PFSK-1 (cell line): ENCODE data around the gene MAN2A2.

ENCODE experiments used
- FOXP2 ChIP-seq: optimal IDR thresholded peaks from 2 replicates; pipeline ENCODE3; 2011; ENCODE audit warnings: borderline replicate concordance, control low read depth, inconsistent platforms; ENCODE audit not compliant: insufficient read depth; ENCODE audit errors: extremely low read length, extremely low read depth
- POLR2AphosphoS5 ChIP-seq: IDR thresholded peaks from 2 replicates; pipeline ENCODE4 v1.6.1; 2012; ENCODE audit warnings: low read depth, mild to moderate bottlenecking, control low read depth, low read length, moderate library complexity
- SIN3A ChIP-seq: IDR thresholded peaks from 2 replicates; pipeline ENCODE4 v1.6.1; 2012; ENCODE audit warnings: mild to moderate bottlenecking, low read length, moderate library complexity, borderline replicate concordance; ENCODE audit not compliant: insufficient read depth
- TAF1 ChIP-seq: IDR thresholded peaks from 2 replicates; pipeline ENCODE4 v1.6.1; 2012; ENCODE audit warnings: low read length, control low read depth, borderline replicate concordance; ENCODE audit not compliant: insufficient read depth
- TF ChIP-seq, protein P1 (sequence below), 2 experiments: IDR thresholded peaks; 2 replicates each; pipeline versions ENCODE4 v1.6.1 to v1.8.0; 2011 to 2012; ENCODE audit warnings: low read depth in 2 of 2, low read length in 2 of 2, control low read depth in 1 of 2, inconsistent platforms in 1 of 2, mild to moderate bottlenecking in 1 of 2, moderate library complexity in 1 of 2; ENCODE audit not compliant: insufficient read depth in 1 of 2

The MAN2A2 gene

DNA sequence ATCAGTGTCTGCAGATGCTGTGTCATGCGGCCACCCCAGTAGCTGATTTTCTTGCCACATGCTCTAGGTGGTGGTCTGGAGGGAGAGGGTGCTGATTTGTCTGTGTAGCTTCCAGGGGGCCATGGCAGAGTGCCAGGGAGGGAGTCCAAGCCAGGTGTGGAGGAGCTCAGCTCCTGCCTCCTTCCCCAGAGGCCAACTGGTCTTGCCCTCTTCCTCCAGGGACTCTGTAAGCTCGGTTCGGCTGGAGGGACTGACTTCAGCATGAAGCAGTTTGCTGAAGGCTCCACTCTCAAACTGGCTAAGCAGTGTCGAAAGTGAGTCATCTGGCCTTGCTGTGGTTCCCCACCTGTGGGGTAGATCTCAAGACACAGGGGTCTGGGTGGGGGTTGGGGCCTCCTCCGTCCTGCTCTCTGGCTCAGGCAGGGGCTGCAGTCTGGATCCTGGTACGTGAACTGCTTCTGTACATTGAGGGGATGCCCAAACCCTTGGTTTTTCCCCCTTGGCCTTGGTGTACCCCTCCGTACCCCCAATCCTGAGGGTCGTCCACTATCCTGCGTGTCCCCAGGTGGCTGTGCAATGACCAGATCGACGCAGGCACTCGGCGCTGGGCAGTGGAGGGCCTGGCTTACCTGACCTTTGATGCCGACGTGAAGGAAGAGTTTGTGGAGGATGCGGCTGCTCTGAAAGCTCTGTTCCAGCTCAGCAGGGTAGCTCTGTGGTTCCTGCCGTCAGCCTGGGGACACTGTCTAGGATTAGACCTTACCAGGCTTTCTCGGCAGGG lies 44.7 kb downstream of the MAN2A2 start:
- TF ChIP-seq FOXP2 (no peak), SIN3A (no peak), POLR2AphosphoS5 (no peak), TAF1 (no peak)
- TF ChIP-seq, protein P1, sequence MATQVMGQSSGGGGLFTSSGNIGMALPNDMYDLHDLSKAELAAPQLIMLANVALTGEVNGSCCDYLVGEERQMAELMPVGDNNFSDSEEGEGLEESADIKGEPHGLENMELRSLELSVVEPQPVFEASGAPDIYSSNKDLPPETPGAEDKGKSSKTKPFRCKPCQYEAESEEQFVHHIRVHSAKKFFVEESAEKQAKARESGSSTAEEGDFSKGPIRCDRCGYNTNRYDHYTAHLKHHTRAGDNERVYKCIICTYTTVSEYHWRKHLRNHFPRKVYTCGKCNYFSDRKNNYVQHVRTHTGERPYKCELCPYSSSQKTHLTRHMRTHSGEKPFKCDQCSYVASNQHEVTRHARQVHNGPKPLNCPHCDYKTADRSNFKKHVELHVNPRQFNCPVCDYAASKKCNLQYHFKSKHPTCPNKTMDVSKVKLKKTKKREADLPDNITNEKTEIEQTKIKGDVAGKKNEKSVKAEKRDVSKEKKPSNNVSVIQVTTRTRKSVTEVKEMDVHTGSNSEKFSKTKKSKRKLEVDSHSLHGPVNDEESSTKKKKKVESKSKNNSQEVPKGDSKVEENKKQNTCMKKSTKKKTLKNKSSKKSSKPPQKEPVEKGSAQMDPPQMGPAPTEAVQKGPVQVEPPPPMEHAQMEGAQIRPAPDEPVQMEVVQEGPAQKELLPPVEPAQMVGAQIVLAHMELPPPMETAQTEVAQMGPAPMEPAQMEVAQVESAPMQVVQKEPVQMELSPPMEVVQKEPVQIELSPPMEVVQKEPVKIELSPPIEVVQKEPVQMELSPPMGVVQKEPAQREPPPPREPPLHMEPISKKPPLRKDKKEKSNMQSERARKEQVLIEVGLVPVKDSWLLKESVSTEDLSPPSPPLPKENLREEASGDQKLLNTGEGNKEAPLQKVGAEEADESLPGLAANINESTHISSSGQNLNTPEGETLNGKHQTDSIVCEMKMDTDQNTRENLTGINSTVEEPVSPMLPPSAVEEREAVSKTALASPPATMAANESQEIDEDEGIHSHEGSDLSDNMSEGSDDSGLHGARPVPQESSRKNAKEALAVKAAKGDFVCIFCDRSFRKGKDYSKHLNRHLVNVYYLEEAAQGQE (IDR thresholded peaks at IDR 0.05; ENCODE audit: insufficient read depth in 1 of 2, low read depth in 2 of 2, low read length in 2 of 2) = no peak

DNA sequence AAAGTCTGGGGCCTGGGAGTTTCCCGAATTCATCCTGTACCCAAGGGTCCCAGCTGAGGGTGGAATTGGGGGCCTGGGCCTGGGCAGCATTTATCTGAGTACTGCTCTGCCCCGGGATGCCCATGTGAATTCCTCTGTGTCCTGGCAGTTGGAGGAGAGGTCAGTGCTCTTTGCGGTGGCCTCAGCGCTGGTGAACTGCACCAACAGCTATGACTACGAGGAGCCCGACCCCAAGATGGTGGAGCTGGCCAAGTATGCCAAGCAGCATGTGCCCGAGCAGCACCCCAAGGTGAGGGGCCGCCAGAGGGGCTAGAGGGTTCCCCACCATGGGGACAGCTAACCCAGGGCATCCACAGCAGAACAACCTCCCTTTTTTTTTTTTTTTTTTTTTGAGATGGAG lies 45.4 kb downstream of the MAN2A2 start:
- TF ChIP-seq TAF1 (no peak), SIN3A (no peak)

DNA sequence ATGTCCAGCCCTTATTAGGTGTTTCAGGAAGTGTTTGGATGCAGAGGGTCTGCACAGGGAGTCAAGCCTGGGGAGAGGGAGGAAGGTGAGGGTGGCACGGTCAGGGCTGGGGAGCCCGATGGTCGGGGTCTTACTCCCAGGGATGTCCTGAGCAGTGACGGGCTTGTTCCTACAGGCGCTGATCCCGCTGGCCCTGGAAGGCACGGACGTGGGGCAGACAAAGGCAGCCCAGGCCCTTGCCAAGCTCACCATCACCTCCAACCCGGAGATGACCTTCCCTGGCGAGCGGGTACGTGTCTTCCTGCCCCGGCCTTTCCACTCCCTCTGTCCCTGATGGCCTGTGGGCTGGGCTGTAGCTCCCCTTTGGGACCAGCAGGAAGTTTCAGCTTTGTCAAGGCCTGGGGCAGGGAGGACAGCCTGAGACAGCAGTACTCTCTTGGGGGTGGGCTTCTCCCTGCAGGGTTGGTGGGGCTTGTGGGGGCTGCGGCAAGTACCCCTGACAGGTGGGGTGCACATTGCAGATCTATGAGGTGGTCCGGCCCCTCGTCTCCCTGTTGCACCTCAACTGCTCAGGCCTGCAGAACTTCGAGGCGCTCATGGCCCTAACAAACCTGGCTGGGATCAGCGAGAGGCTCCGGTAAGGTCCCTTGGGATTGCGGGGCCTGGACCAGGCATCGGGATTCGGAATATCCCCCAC lies 47.0 kb downstream of the MAN2A2 start:
- no peak for TF ChIP-seq TAF1
- TF ChIP-seq, protein P1 (IDR thresholded peaks at IDR 0.05; ENCODE audit: insufficient read depth in 1 of 2, low read depth in 2 of 2, low read length in 2 of 2) = no peak
- no peak for TF ChIP-seq SIN3A
- TF ChIP-seq POLR2AphosphoS5 = no peak
- no peak for TF ChIP-seq FOXP2

DNA sequence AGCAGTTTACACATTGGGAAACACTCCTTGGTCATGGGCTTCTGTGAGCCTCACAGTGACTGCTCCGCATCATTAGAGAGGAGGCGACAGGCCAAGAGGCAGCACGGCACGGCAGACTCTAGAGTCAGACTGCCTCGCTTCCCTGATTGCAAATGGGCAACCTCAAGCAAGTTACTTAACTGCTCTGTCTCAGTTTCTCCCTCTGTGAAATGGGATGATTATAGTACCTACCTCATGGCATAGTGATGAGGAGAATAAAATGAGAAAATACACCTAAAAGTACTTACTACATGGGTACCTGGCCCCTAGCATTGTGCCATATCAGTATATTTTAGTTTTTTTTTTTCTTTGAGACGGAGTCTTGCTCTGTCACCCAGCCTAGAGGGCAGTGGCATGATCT lies 47.6 kb downstream of the MAN2A2 start:
- TF ChIP-seq, protein P1 (IDR thresholded peaks at IDR 0.05; ENCODE audit: insufficient read depth in 1 of 2, low read depth in 2 of 2, low read length in 2 of 2) = no peak
- no peak for TF ChIP-seq TAF1
- no peak for TF ChIP-seq SIN3A
- TF ChIP-seq POLR2AphosphoS5 = no peak
- no peak for TF ChIP-seq FOXP2

DNA sequence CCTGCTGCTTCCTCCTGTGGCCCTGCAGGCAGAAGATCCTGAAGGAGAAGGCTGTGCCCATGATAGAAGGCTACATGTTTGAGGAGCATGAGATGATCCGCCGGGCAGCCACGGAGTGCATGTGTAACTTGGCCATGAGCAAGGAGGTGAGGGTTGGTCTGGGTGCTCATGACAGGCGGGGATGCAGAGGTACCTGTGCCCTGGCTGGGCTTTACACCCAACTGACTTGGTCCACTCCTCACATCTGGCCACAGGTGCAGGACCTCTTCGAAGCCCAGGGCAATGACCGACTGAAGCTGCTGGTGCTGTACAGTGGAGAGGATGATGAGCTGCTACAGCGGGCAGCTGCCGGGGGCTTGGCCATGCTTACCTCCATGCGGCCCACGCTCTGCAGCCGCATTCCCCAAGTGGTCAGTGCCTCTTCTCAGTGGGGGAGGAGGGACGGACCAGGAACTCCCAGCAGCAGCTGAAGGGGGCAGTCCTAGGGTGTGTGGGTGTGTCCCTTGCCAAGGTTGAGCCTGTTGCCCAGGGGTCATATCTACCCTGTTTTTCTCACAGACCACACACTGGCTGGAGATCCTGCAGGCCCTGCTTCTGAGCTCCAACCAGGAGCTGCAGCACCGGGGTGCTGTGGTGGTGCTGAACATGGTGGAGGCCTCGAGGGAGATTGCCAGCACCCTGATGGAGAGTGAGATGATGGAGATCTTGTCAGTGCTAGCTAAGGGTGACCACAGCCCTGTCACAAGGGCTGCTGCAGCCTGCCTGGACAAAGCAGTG lies 50.0 kb downstream of the MAN2A2 start:
- TF ChIP-seq, protein P1 (IDR thresholded peaks at IDR 0.05; ENCODE audit: insufficient read depth in 1 of 2, low read depth in 2 of 2, low read length in 2 of 2) = no peak
- TF ChIP-seq TAF1 (no peak), FOXP2 (no peak), SIN3A (no peak), POLR2AphosphoS5 (no peak)
